Measurements from ENCODE around the gene CACNA1C.

- TF ChIP-seq MXI1 (IDR thresholded peaks at IDR 0.05; ENCODE audit: low read depth, low read length) (no peak), SIN3A (IDR thresholded peaks at IDR 0.05; ENCODE audit: borderline replicate concordance, low read depth, low read length) (no peak), MAX (IDR thresholded peaks at IDR 0.05; ENCODE audit: low read depth) (no peak), CTCF (IDR thresholded peaks at IDR 0.05) (no peak), POLR2AphosphoS5 (IDR thresholded peaks at IDR 0.05; ENCODE audit: low read depth, low read length) (no peak)
These were observed 244.9 kb downstream of the CACNA1C start for GRCh38 chr12:2297658-2298057.
